ENCODE results near the gene ADCY9.
A peak's percentile ranks its signal among the peaks of the same experiment; 100 is the strongest.

Gene ADCY9

GRCh38 chr16:4120176-4120575 lies 3.9 kb upstream of the ADCY9 start:
- no peak for DNase-seq

DNA sequence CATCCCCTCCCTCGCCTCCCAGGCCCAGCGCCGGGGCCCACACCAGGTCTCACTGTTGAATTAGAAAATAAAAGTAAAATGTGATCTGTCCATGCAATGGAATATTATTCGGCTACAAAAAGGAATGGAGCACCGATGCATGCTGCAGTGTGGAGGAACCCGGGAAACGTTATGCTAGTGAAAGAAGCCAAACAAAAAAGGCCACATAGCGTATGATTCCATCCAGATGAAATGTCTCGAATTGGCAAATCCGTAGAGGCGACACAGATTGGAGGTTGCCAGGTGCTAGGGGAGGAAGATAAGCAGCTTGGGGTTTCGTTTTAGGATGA lies 972 bp upstream of the ADCY9 start:
- DNase-seq = no peak

DNA sequence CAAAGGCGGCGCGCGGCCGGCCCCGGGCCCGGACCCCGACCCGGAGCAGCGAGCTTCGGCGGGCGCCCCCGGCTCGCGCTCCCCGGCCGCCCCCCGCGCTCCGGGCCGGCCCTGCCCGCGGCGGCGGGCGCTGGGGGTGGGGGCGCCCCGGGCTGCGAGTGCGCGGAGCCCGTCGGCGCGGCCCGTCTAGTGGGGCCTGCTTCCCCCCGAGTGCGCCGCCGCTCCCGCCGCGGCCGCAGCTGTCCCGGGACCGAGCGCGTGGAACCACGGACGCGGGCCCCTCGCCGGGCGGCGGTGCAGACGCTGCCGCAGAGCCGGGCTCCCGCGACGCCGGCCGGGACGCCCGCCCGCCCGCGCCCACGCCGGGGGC lies 308 bp downstream of the ADCY9 start:
- DNase-seq = no peak

- DNase-seq = peak; percentile 22 to 30
Measured at GRCh38 chr16:4115209-4115948, 863 bp downstream of the ADCY9 start.

GRCh38 chr16:4114257-4115208 lies 1.7 kb downstream of the ADCY9 start:
- no peak for DNase-seq

DNA sequence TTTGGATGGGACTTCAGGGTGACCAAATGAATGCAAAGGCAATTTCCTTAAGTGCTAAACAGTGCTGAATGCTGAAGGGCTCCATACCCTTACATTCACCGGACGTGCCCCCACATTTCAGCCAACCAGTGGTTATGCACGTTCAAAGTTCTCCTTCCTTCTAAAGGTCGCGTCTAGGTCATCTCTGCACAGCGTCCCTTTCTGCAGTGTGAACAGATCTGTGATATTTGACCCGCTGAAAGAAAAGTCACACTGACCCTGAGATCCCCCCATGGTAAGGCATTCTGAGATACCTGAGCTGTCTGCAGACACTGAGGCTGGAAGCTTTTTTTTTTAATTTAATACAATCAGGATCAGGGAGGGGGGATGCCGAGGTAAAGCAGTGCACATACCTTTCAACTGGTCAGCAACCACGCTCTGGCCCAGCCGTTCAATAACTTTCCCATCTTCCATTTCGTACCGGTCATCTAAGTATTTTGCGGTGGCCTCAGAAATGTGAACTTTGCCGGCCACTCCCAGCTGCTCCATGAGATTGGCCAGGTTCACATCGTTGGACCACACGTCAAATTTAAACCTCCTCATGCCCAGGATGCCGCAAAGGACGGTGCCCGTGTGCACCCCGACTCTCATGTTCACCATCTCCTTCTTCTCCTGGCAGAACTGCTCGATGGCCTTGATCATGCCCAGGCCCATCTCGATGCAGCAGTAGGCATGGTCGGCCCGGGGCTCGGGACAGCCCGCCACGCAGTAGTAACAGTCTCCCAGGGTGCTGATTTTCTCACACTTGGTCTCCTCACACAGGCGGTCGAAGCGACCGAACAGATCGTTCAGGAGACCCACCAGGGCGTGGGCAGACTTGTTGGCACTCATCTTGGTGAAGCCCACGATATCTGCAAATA lies 2.6 kb downstream of the ADCY9 start:
- DNase-seq = no peak

DNA sequence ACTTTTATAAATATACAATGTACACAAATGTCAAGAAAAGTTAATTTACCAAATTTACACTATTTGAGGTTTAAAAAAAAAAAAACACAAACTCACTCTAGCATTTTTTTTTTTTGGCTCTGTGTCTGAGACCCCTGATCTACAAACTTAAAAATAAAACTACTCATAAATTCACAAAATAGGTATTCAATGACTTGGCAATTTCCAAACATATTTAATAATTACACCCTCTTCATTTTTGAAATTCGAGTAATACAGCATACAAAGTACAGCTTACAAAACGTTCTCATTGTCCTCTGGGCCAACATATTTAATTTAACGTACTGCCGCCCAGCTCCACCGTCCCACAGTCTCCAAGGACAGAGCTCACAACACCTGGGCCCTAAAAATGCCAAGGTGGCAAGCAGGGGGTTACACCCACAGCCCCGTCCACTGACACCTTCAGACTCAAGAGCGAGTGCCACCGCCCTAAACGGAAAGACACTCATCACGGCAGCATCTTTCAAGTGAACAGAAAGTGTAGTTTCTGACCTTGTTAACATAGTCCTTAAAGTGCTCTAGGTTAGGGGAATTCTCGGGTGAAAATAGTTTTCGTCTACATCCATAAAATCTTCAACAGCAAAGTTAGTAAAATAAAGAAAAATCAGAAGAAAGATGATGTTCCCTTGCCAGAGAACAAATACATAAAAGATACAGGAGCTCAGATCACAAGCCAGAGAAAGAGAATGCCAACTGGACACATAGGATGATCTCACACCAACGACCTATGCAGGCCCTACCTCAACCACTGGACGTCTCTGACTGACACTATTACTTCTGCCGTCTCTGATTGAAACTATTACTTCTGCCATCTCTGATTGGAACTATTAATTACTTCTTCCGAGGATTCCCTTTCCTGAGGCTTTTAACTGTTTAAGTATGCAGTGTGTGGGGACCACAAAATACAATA lies 4.2 kb downstream of the ADCY9 start:
- DNase-seq = no peak

DNA sequence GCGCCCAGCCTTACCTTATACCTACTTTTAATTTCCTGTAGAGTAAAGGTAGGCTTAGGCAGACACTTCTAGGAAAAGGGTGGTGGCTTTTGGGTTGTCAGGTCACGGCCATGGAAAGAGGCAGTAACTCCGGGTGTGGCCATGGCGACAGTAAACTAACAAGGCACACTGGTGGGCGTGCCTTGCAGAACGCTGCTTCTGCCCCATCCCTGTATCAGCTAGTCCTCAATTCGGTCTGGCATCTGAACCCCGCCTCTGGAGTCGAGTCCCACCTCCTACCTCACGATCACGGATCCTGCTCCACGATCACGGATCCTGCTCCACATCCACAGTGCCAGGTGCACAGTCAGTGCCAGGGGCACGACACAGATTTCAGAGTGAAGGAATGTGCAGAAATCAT lies 5.6 kb downstream of the ADCY9 start:
- peak in 1 of 2 experiments; percentile 21 for DNase-seq

- no peak for DNase-seq
Measured at GRCh38 chr16:4110065-4110464, 6.2 kb downstream of the ADCY9 start.

- DNase-seq = no peak
Measured at GRCh38 chr16:4109250-4109736, 6.9 kb downstream of the ADCY9 start.

GRCh38 chr16:4106516-4106915 lies 9.7 kb downstream of the ADCY9 start:
- DNase-seq = no peak

GRCh38 chr16:4105848-4106247 lies 10.4 kb downstream of the ADCY9 start:
- DNase-seq = no peak

- DNase-seq = no peak
Measured at GRCh38 chr16:4103745-4104144, 12.5 kb downstream of the ADCY9 start.

GRCh38 chr16:4101421-4102219 lies 14.6 kb downstream of the ADCY9 start:
- DNase-seq = no peak

DNA sequence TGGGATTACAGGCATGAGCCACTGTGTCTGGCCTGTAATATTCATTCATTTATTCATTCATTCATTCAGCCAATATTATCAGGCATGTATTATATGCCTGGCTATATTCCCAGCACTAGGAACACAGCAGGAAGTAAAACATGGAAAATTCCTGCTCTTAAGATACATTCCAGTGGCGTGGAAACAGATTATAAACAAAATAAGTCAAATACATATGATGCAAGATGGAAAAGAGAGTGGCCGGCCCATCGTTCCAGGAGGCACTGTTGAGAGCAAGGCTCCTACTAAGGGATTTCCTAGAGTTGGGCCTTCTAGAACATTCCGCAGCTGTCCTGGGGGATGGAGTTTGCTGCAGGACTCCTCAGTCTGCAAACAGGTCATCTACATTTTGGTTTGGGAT lies 17.7 kb downstream of the ADCY9 start:
- no peak for DNase-seq

DNA sequence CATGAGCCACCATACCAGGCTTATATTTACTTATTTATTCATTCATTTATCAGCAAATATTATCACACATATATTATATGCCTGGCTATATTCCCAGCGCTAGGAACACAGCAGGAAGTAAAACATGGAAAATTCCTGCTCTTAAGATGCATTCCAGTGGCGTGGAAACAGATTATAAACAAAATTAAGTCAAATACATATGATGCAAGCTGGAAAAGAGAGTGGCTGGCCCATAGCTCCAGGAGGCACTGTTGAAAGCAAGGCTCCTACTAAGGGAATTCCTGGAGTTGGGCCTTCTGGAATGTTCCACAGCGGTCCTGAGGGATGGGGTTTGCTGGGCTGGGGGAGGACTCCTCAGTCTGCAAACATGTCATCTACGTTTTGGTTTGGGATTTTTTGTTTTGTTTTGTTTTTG lies 18.4 kb downstream of the ADCY9 start:
- DNase-seq = no peak

DNA sequence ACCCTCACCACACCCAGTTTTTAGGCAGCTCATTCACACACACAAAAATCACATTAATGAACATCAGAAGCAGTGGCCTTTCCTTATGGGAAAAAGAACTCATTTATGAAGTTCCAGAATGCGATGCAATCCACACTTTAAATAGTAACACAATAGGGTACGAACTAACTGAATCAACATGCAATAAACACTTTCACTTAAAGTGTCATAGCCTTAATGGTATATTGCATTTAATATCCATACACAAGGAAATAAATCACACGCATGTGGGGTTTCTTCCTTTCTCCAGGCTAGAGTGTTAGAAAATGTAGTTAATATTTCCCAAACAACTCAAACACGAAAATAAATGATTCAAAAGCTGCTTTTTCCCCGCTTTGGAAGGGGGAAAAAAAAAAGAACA lies 19.7 kb downstream of the ADCY9 start:
- DNase-seq = no peak

GRCh38 chr16:4094127-4094773 lies 22.0 kb downstream of the ADCY9 start:
- no peak for DNase-seq

- DNase-seq = no peak
Measured at GRCh38 chr16:4093495-4094126, 22.6 kb downstream of the ADCY9 start.
